Measurements from ENCODE around the gene VTA1. TPM values are rescaled to one million over a fixed set of nuclear protein-coding genes. Genes with fewer than 3 reads are reported as not detected.

VTA1 gene
- total and polyA plus RNA-seq, 2 donors (not counting 1 experiment from before 2014, with no cell fraction given), result 19.8 to 27.9 TPM

- DNase-seq (no peak), ATAC-seq (ENCODE audit: low read depth) (no peak)
- H3K4me3 ChIP-seq (ENCODE audit: control extremely low read depth in 1 of 5, extremely low read depth in 1 of 5, insufficient read depth in 1 of 5, low read depth in 2 of 5, low read length in 4 of 5), result no peak overlapping the region
- POLR2A ChIA-PET, result no interaction called here
- Mint-ChIP-seq H3K4me3 (no peak overlapping the region), H3K9me3 (ENCODE audit: insufficient read depth) (peaks cover under 1% of the 10 kb centered on the region), H3K4me1 (peaks cover 8% of the 10 kb centered on the region), H3K27me3 (no peaks in the 10 kb centered on the region), H3K27ac (no peak overlapping the region)
- no peaks in the 10 kb centered on the region for H4K20me1 ChIP-seq (ENCODE audit: control insufficient read depth, insufficient read depth, low read length, poor library complexity, severe bottlenecking)
- peaks cover 4% of the 10 kb centered on the region in 2 experiments for H3K36me3 ChIP-seq (replicated peaks in 1 of 2; ENCODE audit: control extremely low read depth in 1 of 2, control insufficient read depth in 1 of 2, extremely low read depth in 1 of 2, insufficient read depth in 2 of 2, low read length in 1 of 2)
- intact Hi-C loops (cut with micrococcal nuclease), result no loop called here
- no peaks in the 10 kb centered on the region for H3K27me3 ChIP-seq (replicated peaks in 1 of 4; ENCODE audit: control extremely low read depth in 1 of 4, control insufficient read depth in 3 of 4, insufficient read depth in 4 of 4, low read length in 3 of 4)
- H3K27ac ChIP-seq (ENCODE audit: low read length in 2 of 2), result no peak overlapping the region
- CTCF ChIA-PET, result no interaction called here
- H3K79me2 ChIP-seq (ENCODE audit: control insufficient read depth, insufficient read depth, low read length), result no peaks in the 10 kb centered on the region
- TF ChIP-seq EZH2 (IDR thresholded peaks at IDR 0.05; ENCODE audit: borderline replicate concordance, insufficient read depth, low read depth, low read length, poor library complexity, severe bottlenecking) (no peak), CTCF (IDR thresholded peaks at IDR 0.05) (no peak)
- WGBS (ENCODE audit: insufficient coverage), result no CpG with 5 or more reads among the region's 1 CpG
- H3K4me1 ChIP-seq (ENCODE audit: control insufficient read depth in 2 of 2, insufficient read depth in 2 of 2, low read length in 2 of 2), result no peaks in the 10 kb centered on the region
- no peak overlapping the region for H3K4me2 ChIP-seq (replicated peaks; ENCODE audit: low read depth, low read length, poor library complexity, severe bottlenecking)
- no peak overlapping the region for H2AFZ ChIP-seq (ENCODE audit: insufficient read depth, low read depth, low read length, poor library complexity, severe bottlenecking)
- peaks cover 0 to 4% (median 0%) of the 10 kb centered on the region in 3 donors for H3K9me3 ChIP-seq (ENCODE audit: control extremely low read depth in 1 of 3, control insufficient read depth in 2 of 3, insufficient read depth in 1 of 3, low read length in 2 of 3)
- no peak overlapping the region for H3K9ac ChIP-seq (ENCODE audit: low read length)
These were observed 36.3 kb downstream of the VTA1 start for GRCh38 chr6:142183351-142183750.

- Mint-ChIP-seq H3K27me3 (no peaks in the 10 kb centered on the region), H3K27ac (no peak overlapping the region), H3K4me1 (peaks cover 8% of the 10 kb centered on the region), H3K9me3 (ENCODE audit: insufficient read depth) (no peaks in the 10 kb centered on the region), H3K4me3 (no peak overlapping the region)
- no peaks in the 10 kb centered on the region for H3K27me3 ChIP-seq (replicated peaks in 1 of 4; ENCODE audit: control extremely low read depth in 1 of 4, control insufficient read depth in 3 of 4, insufficient read depth in 4 of 4, low read length in 3 of 4)
- CTCF ChIA-PET, result no interaction called here
- TF ChIP-seq EZH2 (IDR thresholded peaks at IDR 0.05; ENCODE audit: borderline replicate concordance, insufficient read depth, low read depth, low read length, poor library complexity, severe bottlenecking) (no peak), CTCF (IDR thresholded peaks at IDR 0.05) (no peak)
- no CpG with 5 or more reads among the region's 2 CpGs for WGBS (ENCODE audit: insufficient coverage)
- no peak overlapping the region for H2AFZ ChIP-seq (ENCODE audit: insufficient read depth, low read depth, low read length, poor library complexity, severe bottlenecking)
- no peak for DNase-seq
- ATAC-seq (ENCODE audit: low read depth), result no peak
- H3K36me3 ChIP-seq (replicated peaks in 1 of 2; ENCODE audit: control extremely low read depth in 1 of 2, control insufficient read depth in 1 of 2, extremely low read depth in 1 of 2, insufficient read depth in 2 of 2, low read length in 1 of 2), result peaks cover 0 to 6% of the 10 kb centered on the region in 2 experiments
- H3K4me2 ChIP-seq (replicated peaks; ENCODE audit: low read depth, low read length, poor library complexity, severe bottlenecking), result no peak overlapping the region
- H3K9ac ChIP-seq (ENCODE audit: low read length), result no peak overlapping the region
- H3K27ac ChIP-seq (ENCODE audit: low read length in 2 of 2), result no peak overlapping the region
- no peak overlapping the region for H3K4me3 ChIP-seq (ENCODE audit: control extremely low read depth in 1 of 5, extremely low read depth in 1 of 5, insufficient read depth in 1 of 5, low read depth in 2 of 5, low read length in 4 of 5)
- no peaks in the 10 kb centered on the region for H3K79me2 ChIP-seq (ENCODE audit: control insufficient read depth, insufficient read depth, low read length)
- intact Hi-C loops (cut with micrococcal nuclease), result no loop called here
- POLR2A ChIA-PET, result no interaction called here
- no peaks in the 10 kb centered on the region for H3K4me1 ChIP-seq (ENCODE audit: control insufficient read depth in 2 of 2, insufficient read depth in 2 of 2, low read length in 2 of 2)
- H4K20me1 ChIP-seq (ENCODE audit: control insufficient read depth, insufficient read depth, low read length, poor library complexity, severe bottlenecking), result no peaks in the 10 kb centered on the region
- H3K9me3 ChIP-seq (ENCODE audit: control extremely low read depth in 1 of 3, control insufficient read depth in 2 of 3, insufficient read depth in 1 of 3, low read length in 2 of 3), result peaks cover 0 to under 1% (median 0%) of the 10 kb centered on the region in 3 donors
These were observed 37.2 kb downstream of the VTA1 start for GRCh38 chr6:142184307-142184706.
